HG03095 (cell line): ENCODE measurements around the gene NR2C2.
"Not testable (repeated sequence)": the region's sequence is repeated elsewhere in the genome, so short reads cannot be mapped to it uniquely, and the experiment has no call there.

ENCODE experiments used
- ATAC-seq: cut with Tn5 transposase; IDR thresholded peaks from one replicate; pipeline ENCODE4 v1.9.1; 2021; ENCODE audit warnings: moderate library complexity; ENCODE audit not compliant: unreplicated experiment

NR2C2 gene

DNA sequence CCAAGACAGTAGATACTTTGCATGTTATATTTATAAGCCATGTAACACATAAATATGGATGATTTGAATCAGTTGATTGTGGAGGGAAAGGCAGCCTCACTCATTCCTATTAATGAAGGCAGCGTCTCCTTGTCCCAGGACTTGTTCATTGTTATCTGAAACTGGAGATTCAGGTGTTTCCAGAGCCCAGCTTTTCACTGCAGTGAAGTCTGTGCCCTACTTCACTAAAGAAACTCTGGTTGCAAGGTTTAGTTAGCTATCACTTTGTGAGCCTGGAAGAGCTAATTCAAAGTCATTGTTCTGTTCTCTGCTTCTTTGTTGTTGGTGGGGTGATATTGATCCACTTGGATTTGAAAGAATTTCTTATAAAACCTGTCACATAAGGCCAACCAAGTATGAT, 9.8 kb downstream of the NR2C2 start:
- no peak for ATAC-seq

DNA sequence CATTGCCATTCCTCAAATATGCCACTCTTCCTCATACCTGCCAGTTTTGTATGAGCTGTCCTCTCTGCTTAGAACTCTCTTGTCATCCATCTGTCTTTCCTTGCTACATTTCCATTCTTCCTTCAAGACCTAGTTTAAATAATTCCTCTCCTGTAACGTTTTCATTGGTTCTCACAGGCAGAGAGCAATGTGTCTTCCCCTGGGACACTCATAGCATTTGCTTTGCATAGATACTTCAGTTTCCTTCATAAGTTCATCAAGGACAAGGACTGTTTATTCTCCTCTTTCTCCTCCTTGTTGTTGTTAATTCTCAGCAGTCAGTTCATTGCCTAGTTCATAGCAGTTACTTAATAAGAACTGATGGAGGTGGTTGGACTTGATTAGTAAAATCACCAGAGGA, 10.5 kb downstream of the NR2C2 start:
- no peak for ATAC-seq

DNA sequence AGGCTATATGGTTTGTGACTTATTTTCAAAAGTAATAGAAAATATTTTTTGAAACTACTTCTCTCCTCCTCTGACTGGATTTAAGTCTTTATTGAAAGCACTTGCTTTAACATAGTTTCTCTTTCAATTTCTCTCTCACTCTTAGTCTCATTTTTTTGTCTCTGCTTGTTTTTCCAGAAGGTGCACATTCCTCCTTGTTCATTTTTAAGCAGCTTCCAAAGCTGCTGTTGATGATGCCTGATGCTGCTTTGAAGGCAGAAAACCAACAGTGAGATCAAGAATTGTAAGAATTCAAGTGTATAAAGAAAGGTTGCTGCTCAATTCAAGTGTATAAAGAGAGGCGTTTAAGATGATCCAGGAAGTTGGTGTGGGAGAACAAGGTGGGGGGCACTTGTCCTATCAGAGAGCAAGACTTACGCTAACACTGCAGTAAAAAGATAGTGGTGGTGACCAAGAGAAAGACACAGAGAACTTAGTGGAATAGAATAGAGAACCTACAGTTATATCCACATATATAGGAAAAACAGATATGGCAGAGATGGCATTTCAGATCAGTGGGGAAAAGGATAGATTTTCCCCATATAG, 12.1 kb downstream of the NR2C2 start:
- no peak for ATAC-seq

DNA sequence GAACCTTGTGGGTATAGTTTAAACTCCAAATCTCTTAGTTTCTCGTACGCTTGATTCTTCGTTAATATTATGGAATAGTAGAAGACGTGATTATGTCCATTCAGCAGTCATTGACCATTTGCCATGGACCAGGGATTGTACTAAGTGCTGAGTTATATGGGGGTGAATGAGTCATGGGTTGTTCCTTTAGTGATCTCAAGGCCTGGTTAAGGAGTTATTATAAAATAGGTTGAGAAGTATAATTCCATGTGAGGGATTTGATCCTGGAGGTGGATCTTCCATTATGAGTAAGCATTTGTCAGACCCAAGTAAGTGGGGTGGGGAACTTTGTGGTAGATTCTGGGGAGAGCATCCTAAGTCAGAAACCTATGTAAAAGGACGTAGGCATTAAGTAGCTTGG, 15.4 kb downstream of the NR2C2 start:
- ATAC-seq: no peak

DNA sequence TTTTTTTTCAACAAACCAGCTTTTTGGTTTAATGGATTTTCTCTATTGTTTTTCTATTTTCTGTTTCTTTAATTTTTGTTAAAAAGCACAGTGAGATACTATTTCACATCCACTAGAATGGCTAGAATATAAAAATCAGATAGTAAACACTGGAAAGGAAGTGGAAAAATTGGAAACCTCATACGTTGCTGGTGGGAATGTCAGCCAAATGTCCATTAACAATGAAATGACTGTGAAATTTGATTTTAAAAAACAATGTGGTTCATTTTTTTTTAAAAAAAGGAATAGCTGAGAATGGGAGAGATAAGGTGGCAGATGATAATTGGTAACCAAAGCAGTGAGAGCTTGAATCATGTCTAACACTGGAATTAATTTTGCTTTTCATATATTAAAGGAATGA, 19.9 kb downstream of the NR2C2 start:
- ATAC-seq: no peak

DNA sequence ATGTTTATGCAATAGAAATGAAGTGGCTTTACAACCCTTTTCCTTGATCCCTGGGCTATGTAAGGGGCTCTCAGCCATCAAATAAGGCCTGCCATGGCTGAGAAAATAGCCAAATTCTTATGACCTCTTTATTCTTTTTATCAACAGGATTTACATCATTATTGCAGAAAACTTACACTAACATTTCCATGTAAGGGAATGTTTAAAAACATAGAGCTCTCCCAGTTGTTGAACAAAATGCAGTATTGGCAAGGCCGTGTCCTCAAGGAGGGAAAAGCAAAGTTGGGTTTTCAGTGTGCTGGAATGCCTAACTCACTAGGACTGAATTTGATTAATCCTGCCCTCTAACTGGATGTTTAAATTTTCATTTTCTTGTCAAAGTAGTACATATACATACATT, 22.3 kb downstream of the NR2C2 start:
- no peak for ATAC-seq

DNA sequence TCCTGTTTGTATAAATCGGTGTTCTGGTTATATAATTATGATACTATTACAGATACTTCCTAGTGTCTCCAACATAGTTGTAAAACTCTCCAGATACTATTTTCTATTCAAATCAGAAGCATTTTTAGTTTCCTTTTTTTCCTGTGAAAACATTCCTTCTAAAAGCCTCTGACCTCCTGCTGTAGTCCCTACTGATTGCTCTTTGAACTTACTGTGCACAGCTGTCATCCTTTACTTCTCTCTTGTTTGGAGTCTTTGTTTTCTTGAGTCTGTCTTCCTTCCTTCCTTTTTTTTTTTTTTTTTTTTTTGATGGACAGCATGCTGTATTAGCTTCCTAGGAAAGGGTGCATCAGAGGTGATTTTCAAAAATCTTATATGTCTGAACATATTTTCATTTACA, 28.9 kb downstream of the NR2C2 start:
- no peak for ATAC-seq

DNA sequence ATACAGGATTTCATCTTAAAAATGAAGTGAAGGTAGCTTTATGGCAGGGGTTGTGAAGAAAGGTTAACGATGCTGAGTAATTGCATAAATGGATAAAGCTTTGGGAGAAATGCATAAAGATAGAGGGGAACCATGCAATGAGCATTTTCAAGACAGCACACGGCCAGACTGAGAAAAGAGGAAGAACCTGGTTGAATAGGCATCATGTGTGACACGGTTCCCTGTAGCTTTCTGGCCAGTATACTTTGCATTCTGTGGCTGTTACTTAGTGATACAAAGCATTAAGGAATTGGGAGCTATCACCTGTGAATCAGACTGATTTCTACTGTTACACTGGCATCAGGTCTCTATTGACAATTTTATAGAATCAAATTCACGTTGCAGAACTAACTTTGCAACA, 33.3 kb downstream of the NR2C2 start:
- ATAC-seq: no peak

DNA sequence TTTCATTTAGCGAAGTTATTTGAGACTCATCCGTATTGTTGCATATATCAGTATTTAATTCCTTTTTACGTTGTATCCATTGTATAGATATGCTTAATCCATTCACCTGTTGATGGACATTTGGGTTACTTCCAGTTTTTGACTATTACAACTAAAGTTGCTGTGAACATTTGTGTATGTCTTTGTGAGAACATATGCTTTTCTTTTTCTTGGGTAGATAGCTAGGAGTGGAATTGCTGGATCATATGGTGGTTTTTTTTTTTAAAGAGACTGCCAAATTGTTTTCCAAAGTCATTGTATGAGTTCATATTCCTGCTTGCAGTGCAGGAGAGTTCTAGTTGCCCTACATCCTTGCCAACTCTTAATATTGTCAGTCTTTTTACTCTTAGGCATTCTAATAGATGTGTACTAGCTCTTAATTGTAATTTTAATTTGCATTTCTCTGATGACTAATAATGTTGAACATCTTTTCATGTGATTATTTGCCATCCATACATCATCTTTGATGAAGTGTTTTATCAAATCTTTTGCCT, 37.3 kb downstream of the NR2C2 start:
- ATAC-seq: no peak

DNA sequence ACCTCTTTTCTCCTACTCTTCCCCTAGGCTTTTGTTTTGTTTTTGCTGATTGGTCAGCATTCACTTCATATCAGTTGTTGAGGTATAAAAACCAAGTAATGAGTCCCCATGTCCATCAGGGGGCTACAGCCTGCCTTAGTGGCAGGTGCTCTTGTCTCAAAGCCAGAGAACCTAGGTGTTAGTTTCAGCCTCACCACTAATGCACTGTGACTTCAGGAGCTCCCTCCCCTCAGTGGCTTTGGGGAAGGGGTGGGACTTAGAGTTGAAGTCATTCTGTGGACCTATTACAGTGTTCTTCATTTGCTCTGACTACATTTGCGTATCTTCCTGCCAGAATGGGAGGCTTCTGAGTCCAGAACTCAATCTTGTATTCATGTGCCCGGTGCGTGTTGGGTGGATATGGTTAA, 41.6 kb downstream of the NR2C2 start:
- peak; percentile 99 for ATAC-seq

DNA sequence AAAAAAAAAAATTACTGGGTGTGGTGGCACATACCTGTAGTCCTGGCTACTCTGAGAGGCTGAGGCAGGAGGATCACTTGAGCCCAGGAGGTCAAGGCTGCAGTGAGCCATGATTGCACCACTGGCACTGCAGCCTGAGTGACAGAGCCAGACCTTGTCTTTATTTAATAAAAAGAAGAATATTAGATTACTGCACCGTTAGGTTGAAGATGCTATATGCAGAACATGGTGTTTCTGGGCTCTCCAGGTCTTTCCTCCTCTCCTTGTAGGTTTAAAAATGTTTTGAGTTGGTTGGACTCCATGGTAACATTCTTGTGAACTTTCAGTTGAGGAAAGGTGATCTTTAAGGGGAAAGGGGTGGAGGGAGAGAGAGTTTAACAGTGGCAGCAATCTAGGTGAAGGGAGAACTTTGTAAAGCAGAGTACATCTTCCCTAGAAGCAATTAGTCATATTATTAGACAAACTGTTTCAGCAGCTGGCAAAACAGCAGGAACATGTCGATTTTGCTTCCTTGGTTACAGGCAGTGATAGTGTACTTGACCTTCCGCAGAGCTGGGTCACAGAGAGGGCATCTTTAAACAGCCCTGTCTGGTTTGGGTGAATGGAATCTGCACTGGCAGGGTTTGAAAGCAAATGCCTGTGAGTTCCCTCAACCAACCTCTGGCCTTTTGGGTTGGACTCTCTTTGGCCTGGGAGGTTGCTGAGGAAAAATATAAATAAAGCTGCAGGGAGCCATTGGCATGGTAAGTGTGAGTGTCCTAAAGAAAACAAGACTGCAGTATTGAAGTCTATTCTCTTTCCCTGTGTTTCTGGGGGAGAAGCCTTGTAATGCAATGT, 42.8 kb downstream of the NR2C2 start:
- no peak for ATAC-seq

DNA sequence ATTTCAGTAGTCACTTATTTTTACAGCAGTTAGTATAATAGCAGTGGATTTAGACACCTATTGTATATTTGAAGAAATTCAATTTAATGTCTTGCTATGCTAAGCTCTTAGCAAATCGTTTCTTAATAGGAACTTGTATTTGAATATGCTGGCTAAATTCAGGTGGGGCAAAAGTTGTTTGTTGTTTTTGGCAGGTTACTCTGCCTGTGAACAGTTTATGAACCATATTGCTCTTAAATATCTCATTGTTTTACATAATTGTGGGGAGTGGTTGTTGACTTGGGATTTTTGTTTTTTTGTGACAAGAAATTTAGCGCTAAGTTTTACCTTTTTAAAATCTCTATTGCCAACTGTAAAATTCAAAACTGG, 43.4 kb downstream of the NR2C2 start:
- ATAC-seq: no peak

DNA sequence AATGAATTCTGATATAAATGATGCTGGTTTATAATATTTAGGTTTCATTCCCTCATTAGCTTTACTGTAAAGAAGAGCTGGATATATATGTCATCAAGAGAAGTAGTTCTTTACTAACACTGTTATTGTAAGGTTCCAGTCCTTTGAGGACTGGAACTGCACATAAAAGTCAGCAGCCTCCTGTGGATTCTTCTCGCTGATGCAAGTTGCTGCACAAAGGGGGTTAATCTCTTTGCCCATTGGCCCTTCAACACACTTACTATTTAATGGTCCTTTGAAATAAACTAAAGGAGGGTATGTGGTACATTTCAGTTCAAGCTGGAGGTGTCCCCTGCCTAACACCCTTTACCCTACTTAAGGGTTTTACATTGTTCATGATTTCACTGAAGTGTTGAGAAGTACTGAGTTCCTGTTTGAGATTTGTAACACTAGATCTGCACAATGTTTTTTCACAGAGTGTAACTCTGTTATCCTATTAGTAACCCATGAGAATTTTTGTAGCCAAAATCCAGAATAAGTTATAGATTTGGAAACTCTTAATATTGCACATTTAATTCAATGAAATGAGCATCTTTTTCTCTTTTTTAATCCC, 43.9 kb downstream of the NR2C2 start:
- no peak for ATAC-seq

DNA sequence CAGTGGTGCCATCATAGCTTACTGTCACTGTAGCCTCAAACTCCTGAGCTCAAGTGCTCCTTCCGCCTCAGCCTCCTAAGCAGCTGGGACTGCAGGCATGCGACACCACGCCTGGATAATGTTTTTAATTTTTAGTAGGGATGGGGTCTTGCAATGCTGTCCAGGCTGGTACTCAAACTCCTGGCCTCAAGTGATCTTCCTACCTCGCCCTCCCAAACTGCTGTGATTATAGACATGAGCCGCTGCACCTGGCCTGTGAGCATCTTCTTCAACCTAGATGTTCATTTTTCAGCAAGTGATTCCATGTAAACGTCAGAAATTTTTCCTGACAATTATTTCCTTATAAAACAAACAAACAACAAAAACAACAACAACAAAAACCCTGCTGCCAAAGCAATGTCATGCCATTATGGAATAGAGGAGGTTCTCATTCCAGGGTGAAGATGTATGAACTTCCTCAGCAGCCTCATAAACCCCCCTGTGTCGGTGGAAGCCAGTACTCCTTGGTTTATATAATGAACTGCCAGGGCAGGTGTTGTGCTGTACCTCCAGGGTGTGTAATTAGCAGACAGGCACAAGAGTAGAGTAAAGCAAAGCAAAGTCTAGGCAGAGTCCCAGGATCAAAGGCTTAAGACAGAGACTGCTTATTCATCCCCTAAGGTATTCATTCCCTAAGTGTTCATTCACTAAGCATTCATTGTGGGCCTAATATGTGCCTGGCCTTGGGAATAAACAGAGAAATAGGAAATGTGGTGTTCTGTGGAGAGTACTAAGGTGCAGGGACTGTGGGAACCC, 44.6 kb downstream of the NR2C2 start:
- no peak for ATAC-seq

DNA sequence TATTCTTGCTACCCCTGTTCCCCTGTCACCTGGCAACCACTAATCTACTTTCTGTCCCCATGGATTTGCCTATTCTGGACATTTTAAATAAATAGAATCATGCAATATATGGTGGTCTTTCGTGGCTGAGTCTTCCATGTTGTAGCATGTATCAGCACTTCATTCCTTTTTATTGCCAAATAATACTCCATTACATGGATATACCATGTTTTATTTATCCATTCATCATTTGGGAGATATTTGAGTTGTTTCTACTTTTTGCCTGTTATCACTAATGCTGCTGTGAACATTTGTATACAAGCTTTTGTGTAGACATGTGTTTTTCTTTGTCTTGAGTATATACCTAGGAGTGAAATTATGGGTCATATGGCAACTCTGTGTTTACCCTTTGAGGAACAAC, 50.6 kb downstream of the NR2C2 start:
- no peak for ATAC-seq

DNA sequence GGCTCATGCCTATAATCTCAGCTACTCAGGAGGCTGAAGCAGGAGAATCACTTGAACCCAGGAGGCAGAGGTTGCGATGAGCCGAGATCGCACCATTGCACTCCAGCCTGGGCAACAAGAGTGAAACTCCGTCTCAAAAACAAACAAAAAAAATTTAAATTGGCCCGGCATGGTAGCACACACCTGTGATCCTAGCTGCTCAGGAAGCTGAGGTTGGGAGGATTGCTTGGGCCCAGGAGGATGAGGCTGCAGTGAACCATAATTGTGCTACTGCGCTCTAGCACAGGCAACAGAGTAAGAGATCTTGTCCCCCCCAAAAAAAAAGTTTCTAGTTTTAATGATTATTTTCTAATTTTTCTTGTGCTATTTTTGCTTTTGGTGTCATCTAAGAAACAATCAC, 51.8 kb downstream of the NR2C2 start:
- ATAC-seq: not testable (repeated sequence)

DNA sequence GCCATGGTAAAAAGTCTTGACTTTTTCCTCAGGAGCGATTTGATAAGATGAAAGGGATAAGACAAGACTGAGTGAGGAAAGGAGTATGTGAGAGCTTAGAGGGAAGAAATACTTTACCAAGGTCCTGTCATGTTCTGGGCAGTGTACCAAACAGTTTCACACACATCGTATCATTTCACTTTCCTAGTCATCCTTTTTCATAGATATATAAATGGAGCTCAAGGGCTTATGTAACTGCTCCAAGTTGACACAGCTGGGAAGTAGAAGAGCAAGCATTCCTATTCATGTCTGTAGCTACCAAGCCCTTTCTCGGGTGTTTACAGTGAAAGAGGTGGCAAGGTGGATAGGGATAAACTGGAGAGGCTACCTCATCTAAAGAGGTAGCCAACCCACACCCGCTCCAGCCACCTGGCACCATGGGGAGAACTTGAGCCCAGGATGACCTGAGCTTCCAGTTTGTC, 60.3 kb downstream of the NR2C2 start:
- ATAC-seq: no peak

DNA sequence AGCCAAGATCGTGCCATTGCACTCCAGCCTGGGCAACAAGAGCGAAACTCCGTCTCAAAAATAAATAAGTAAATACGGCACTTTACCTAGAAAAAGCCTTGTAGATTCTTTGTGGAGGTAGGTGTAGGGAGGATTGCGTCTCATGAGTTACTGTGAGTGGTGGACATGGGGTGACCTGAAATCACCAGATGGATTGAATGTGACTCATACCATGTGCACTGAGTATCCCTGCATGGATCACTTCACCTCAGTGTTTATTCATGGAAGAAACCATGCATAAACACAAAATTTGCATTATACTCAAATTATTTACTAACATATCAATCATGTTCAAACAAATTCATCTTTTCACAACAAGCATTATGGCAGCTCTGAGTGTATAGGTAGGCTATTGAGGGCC, 61.8 kb downstream of the NR2C2 start:
- ATAC-seq: no peak

DNA sequence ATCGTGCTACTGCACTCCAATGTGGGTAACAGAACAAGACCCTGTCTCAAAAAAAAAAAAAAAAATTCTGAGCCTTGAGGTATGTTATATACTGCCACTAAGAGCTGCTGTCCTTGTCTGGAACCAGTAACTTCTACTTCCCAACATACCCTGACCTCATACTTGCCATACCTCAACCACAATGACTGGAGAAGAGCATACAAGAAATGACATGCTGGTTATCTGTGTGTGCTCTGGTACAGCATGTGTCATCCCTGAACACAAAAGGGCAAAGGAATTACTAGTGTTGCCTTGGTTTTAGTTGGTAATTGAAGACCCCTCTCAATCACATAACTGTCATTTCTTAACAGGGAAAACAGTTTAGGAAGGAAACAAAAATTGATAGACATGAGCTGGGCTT, 63.3 kb downstream of the NR2C2 start:
- no peak for ATAC-seq

DNA sequence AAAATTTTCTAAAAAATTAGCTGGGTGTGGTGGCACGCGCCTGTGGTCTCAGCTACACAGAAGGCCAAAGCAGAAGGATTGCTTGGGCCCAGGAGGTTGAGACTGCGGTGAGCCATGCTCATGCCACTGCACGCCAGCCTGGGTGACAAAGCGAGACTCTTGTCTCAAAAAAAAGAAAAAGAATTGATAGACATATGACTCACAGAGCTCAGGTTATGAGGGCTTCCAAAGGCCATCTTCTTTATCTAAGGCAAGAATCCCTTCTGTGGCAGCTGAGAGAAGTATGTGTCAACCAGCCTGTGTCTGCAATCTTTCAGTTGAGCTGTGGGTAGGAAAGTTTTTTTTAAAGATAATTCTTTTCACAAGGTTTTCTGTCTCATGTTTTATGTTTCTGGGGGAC, 63.8 kb downstream of the NR2C2 start:
- no peak for ATAC-seq

DNA sequence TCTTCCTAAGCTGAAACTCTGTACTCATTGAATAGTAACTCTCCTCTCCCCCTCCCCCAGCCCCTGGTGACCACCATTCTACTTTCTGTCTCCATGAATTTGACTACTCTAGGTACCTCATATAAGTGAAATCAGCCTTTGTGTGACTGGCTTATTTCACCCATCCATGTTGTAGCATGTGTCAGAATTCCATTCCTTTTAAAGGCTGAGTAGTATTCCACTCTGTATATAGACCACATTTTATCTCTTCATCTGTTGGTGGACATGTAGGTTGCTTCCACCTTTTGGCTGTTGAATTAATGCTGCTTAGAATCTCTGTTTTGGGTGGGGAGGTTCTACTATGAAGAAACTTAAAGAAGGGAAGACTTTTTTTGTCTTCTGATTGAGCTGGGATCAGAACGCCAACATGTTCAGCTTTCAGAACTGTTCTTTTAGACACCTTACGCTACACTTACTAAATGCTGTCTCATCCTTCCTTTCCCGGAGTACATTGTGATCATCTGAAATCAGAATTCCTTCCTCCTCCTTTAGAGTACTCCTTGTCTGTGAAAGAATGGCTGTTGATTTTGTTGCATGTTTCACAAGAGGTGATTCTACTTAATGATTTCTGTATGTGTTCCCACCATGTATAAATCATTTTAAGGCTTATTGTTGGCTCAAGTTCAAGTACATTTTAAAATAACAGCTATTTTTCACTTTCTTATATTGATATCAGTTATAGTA, 67.4 kb downstream of the NR2C2 start:
- no peak for ATAC-seq
